ENCODE measurements around the gene ARMC12. TPM values are rescaled to one million over a fixed set of nuclear protein-coding genes. Genes with fewer than 3 reads are reported as not detected.

ARMC12 gene
- total and polyA plus RNA-seq, 10 of the 15 experiments (the other 5 are each of a cell fraction or from before 2014, with no cell fraction given), result 0.10 to 1.6 (median 0.62) TPM

DNA sequence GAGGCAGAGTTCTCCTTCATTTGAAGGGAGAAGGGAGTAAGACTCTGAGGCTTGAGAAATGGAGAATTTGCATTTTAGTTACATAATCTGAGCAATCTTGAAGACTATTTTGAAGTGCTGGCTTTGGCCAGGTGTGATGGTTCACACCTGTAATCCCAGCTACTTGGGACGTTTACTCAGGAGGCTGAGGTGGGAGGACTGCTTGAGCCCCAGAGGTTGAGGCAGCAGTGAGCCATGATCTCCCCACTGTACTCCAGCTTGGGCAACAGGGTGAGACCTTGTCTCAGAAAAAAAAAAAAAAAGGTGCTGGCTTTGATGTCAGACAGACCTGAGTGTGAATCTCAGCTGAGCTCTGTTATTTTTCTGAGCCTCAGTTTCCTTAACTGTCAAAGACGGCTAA lies 12.4 kb upstream of the ARMC12 start:
- Histone ChIP-seq H4K20me1 (ENCODE audit: control insufficient read depth, insufficient read depth) (no peaks in the 10 kb centered on the region), H3K4me1 (ENCODE audit: control insufficient read depth, insufficient read depth, low read length) (peaks cover 50% of the 10 kb centered on the region), H3K4me3 (no peak overlapping the region), H3K9ac (ENCODE audit: control insufficient read depth, insufficient read depth, low read length) (no peak overlapping the region), H3K9me3 (replicated peaks; ENCODE audit: control insufficient read depth, insufficient read depth, low read length) (no peaks in the 10 kb centered on the region), H3K27ac (ENCODE audit: control insufficient read depth, insufficient read depth) (no peak overlapping the region), H2AFZ (ENCODE audit: control insufficient read depth, low read depth, low read length) (no peak overlapping the region), H3K36me3 (ENCODE audit: control insufficient read depth in 2 of 2, insufficient read depth in 2 of 2, low read length in 1 of 2) (no peaks in the 10 kb centered on the region), H3K4me2 (ENCODE audit: control insufficient read depth, insufficient read depth) (no peak overlapping the region), H3K27me3 (replicated peaks in 1 of 2; ENCODE audit: control insufficient read depth in 2 of 2, insufficient read depth in 2 of 2, low read length in 1 of 2) (no peaks in the 10 kb centered on the region), H3K79me2 (ENCODE audit: control insufficient read depth, insufficient read depth, low read length) (no peaks in the 10 kb centered on the region)
- DNase-seq (ENCODE audit: low read depth, low spot score) (no peak), ATAC-seq (no peak), FAIRE-seq (no peak)
- ChIA-PET POLR2A (interaction anchor here (1.0 to 1.6 kb wide), 2 partner anchors 55 to 306 kb away, joined by 3 to 4 read pairs; no protein-coding TSS in a partner anchor), SMC1A (ENCODE audit: uncharacterized antibody, unreplicated experiment) (interaction anchor here (0.6 to 1.9 kb wide), 5 partner anchors 13 to 122 kb away, joined by 3 to 8 read pairs (median 3); no protein-coding TSS in a partner anchor), CTCF (interaction anchor here (1.6 kb wide), 2 partner anchors 12 to 38 kb away, joined by 4 read pairs; no protein-coding TSS in a partner anchor), RAD21 (ENCODE audit: unreplicated experiment) (interaction anchor here (1.6 to 2.5 kb wide), 2 partner anchors 38 to 55 kb away, joined by 5 to 6 read pairs; no protein-coding TSS in a partner anchor)
- WGBS (ENCODE audit: insufficient coverage, insufficient replicate concordance, low lambda C conversion rate, missing lambda C conversion rate), result 43% methylated on average over 2 of the region's 2 CpGs
- TF ChIP-seq ZNF207 (IDR thresholded peaks at IDR 0.05; ENCODE audit: borderline replicate concordance) (no peak), CREM (IDR thresholded peaks at IDR 0.05; ENCODE audit: low read depth) (no peak), IRF4 (IDR thresholded peaks at IDR 0.05; ENCODE audit: low read depth, low read length) (no peak), SMC3 (IDR thresholded peaks at IDR 0.05; ENCODE audit: borderline replicate concordance, low read length) (no peak), ZNF274 (IDR thresholded peaks at IDR 0.05; ENCODE audit: insufficient read depth, insufficient read length) (no peak), EED (IDR thresholded peaks at IDR 0.05; ENCODE audit: low read depth) (no peak), SMARCA5 (IDR thresholded peaks at IDR 0.05) (no peak), EZH2 (IDR thresholded peaks at IDR 0.05; ENCODE audit: borderline replicate concordance, control insufficient read depth, low read depth, low read length) (no peak), CBX5 (IDR thresholded peaks at IDR 0.05; ENCODE audit: low read depth) (no peak), NFXL1 (IDR thresholded peaks at IDR 0.05; ENCODE audit: borderline replicate concordance) (no peak), ZNF384 (IDR thresholded peaks at IDR 0.05; ENCODE audit: borderline replicate concordance, low read depth, low read length) (no peak), STAT1 (conservative IDR thresholded peaks at IDR 0.05) (no peak), SPI1 (IDR thresholded peaks at IDR 0.05; ENCODE audit: borderline replicate concordance, insufficient read depth, low read depth, low read length) (no peak)
- TF ChIP-seq, protein P1, sequence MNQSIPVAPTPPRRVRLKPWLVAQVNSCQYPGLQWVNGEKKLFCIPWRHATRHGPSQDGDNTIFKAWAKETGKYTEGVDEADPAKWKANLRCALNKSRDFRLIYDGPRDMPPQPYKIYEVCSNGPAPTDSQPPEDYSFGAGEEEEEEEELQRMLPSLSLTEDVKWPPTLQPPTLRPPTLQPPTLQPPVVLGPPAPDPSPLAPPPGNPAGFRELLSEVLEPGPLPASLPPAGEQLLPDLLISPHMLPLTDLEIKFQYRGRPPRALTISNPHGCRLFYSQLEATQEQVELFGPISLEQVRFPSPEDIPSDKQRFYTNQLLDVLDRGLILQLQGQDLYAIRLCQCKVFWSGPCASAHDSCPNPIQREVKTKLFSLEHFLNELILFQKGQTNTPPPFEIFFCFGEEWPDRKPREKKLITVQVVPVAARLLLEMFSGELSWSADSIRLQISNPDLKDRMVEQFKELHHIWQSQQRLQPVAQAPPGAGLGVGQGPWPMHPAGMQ (IDR thresholded peaks at IDR 0.05; ENCODE audit: borderline replicate concordance), result no peak
- TF ChIP-seq, protein P2, sequence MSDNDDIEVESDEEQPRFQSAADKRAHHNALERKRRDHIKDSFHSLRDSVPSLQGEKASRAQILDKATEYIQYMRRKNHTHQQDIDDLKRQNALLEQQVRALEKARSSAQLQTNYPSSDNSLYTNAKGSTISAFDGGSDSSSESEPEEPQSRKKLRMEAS (IDR thresholded peaks at IDR 0.05; ENCODE audit: low read depth, low read length), result no peak
- TF ChIP-seq, protein P3, sequence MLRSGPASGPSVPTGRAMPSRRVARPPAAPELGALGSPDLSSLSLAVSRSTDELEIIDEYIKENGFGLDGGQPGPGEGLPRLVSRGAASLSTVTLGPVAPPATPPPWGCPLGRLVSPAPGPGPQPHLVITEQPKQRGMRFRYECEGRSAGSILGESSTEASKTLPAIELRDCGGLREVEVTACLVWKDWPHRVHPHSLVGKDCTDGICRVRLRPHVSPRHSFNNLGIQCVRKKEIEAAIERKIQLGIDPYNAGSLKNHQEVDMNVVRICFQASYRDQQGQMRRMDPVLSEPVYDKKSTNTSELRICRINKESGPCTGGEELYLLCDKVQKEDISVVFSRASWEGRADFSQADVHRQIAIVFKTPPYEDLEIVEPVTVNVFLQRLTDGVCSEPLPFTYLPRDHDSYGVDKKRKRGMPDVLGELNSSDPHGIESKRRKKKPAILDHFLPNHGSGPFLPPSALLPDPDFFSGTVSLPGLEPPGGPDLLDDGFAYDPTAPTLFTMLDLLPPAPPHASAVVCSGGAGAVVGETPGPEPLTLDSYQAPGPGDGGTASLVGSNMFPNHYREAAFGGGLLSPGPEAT (IDR thresholded peaks at IDR 0.05; ENCODE audit: low read depth), result no peak
- TF ChIP-seq, protein P4, sequence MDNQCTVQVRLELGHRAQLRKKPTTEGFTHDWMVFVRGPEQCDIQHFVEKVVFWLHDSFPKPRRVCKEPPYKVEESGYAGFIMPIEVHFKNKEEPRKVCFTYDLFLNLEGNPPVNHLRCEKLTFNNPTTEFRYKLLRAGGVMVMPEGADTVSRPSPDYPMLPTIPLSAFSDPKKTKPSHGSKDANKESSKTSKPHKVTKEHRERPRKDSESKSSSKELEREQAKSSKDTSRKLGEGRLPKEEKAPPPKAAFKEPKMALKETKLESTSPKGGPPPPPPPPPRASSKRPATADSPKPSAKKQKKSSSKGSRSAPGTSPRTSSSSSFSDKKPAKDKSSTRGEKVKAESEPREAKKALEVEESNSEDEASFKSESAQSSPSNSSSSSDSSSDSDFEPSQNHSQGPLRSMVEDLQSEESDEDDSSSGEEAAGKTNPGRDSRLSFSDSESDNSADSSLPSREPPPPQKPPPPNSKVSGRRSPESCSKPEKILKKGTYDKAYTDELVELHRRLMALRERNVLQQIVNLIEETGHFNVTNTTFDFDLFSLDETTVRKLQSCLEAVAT (IDR thresholded peaks at IDR 0.05), result no peak
- TF ChIP-seq, protein P5, sequence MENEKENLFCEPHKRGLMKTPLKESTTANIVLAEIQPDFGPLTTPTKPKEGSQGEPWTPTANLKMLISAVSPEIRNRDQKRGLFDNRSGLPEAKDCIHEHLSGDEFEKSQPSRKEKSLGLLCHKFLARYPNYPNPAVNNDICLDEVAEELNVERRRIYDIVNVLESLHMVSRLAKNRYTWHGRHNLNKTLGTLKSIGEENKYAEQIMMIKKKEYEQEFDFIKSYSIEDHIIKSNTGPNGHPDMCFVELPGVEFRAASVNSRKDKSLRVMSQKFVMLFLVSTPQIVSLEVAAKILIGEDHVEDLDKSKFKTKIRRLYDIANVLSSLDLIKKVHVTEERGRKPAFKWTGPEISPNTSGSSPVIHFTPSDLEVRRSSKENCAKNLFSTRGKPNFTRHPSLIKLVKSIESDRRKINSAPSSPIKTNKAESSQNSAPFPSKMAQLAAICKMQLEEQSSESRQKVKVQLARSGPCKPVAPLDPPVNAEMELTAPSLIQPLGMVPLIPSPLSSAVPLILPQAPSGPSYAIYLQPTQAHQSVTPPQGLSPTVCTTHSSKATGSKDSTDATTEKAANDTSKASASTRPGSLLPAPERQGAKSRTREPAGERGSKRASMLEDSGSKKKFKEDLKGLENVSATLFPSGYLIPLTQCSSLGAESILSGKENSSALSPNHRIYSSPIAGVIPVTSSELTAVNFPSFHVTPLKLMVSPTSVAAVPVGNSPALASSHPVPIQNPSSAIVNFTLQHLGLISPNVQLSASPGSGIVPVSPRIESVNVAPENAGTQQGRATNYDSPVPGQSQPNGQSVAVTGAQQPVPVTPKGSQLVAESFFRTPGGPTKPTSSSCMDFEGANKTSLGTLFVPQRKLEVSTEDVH (IDR thresholded peaks at IDR 0.05; ENCODE audit: low read depth, partially characterized antibody), result no peak
- intact Hi-C loops (cut with micrococcal nuclease; ENCODE audit: unreplicated experiment), result no loop called here
- no TSS peak for BruUV-seq (replicated peaks)
- in situ Hi-C loops (cut with MboI), result no loop called here

All from GM12878 (cell line).